HepG2 (cell line): ENCODE results near the gene MROH2A. TPM values are rescaled to one million over a fixed set of nuclear protein-coding genes. Genes with fewer than 3 reads are reported as not detected.
"Not testable (repeated sequence)": the region's sequence is repeated elsewhere in the genome, so short reads cannot be mapped to it uniquely, and the experiment has no call there.

ENCODE experiments used
- ATAC-seq: fragments of 200-7000 bp; cut with Tn5 transposase; 3 replicates; pipeline ENCODE4 v1.9.1; 2020; ENCODE audit warnings: mild to moderate bottlenecking, moderate library complexity
- BruUV-seq: library from RNA; stranded (reverse); fragments of 400-500 nt; replicated peaks from 2 replicates; lab custom pipeline; 2021; lab: Mats Ljungman, UMichigan
- CTCF ChIA-PET: fragments of 300-600 bp; formaldehyde crosslinking; extraction: SDS; loops from one replicate; lab custom pipeline; 2021; ENCODE audit warnings: low total read pairs, inconsistent platforms, low intra/inter-chr PET ratio; lab: Yijun Ruan, JAX
- POLR2A ChIA-PET: fragments of 350-600 bp; sonication (Branson Sonifier 250); formaldehyde crosslinking; loops from one replicate; lab custom pipeline; 2020; ENCODE audit warnings: antibody characterized with exemption, inconsistent platforms; lab: Yijun Ruan, JAX
- DNase-seq: peaks from one replicate; pipeline ENCODE4 v3.0.0-alpha.2; 2015; ENCODE audit warnings: low spot score
- FAIRE-seq: peaks from 3 replicates; lab custom pipeline; 2011; peaks lifted over from hg19 to GRCh38; lab: Jason Lieb, UNC
- H2AFZ ChIP-seq: one replicate; pipeline ENCODE4 v1.6.1; 2011; ENCODE audit warnings: low read length, inconsistent platforms
- H3K27ac ChIP-seq: fragments of 300-600 bp; 3 replicates; pipeline ENCODE4 v1.8.0; 2011; ENCODE audit warnings: mixed run types, mild to moderate bottlenecking, mixed read lengths, low read length, inconsistent platforms; ENCODE audit not compliant: insufficient read depth; ENCODE audit errors: extremely low read length
- H3K27me3 ChIP-seq, 2 experiments: fragments of 200-600 bp in 1 of 2; 2 replicates in 1 of 2; 3 replicates in 1 of 2; pipeline versions ENCODE4 v1.6.0 to v1.8.0; 2011; ENCODE audit warnings: low read length in 2 of 2, mild to moderate bottlenecking in 2 of 2, moderate library complexity in 2 of 2, inconsistent platforms in 1 of 2; ENCODE audit not compliant: insufficient read depth in 2 of 2, control insufficient read depth in 1 of 2
- H3K36me3 ChIP-seq, 2 experiments: fragments of 200-600 bp in 1 of 2; replicated peaks in 1 of 2; 2 replicates in 1 of 2; 3 replicates in 1 of 2; pipeline versions ENCODE4 v1.5.1 to v1.8.0; 2011; ENCODE audit warnings: low read length in 2 of 2, inconsistent platforms in 1 of 2; ENCODE audit not compliant: insufficient read depth in 2 of 2, control insufficient read depth in 1 of 2
- H3K4me1 ChIP-seq: 2 replicates; pipeline ENCODE4 v1.5.1; 2012; ENCODE audit warnings: low read length, inconsistent platforms; ENCODE audit not compliant: insufficient read depth
- H3K4me2 ChIP-seq: 2 replicates; pipeline ENCODE4 v1.6.0; 2011; ENCODE audit warnings: low read depth, low read length, inconsistent platforms
- H3K4me3 ChIP-seq, 3 experiments: fragments of 200-600 bp in 1 of 3; sonication (generic), shearing (Covaris generic) in 1 of 3; replicated peaks in 1 of 3; 2 replicates each; pipeline ENCODE4 v1.5.1; 2011 to 2016; ENCODE audit warnings: low read length in 3 of 3, inconsistent platforms in 2 of 3, low read depth in 2 of 3, mild to moderate bottlenecking in 2 of 3, control low read depth in 1 of 3, mixed read lengths in 1 of 3; ENCODE audit not compliant: insufficient read depth in 1 of 3
- H3K79me2 ChIP-seq: one replicate; pipeline ENCODE4 v1.6.1; 2011; ENCODE audit warnings: low read length, inconsistent platforms; ENCODE audit not compliant: insufficient read depth
- H3K9ac ChIP-seq: 2 replicates; pipeline ENCODE4 v1.6.0; 2011; ENCODE audit warnings: mild to moderate bottlenecking, low read depth, low read length, inconsistent platforms; ENCODE audit not compliant: insufficient read depth
- H3K9me3 ChIP-seq: 2 replicates; pipeline ENCODE4 v1.5.1; 2012; ENCODE audit warnings: mild to moderate bottlenecking, low read length
- H4K20me1 ChIP-seq: 2 replicates; pipeline ENCODE4 v1.6.0; 2011; ENCODE audit warnings: inconsistent platforms, mild to moderate bottlenecking, low read length, moderate library complexity; ENCODE audit not compliant: insufficient read depth
- CBX5 ChIP-seq: sonication (generic); formaldehyde crosslinking; IDR thresholded peaks from 2 replicates; pipeline ENCODE4 v1.4.0; 2020; ENCODE audit warnings: missing genetic modification reagents, borderline replicate concordance
- WGBS: methylation state at CpG from one replicate; pipeline ENCODE4 v1.1.6; 2017; ENCODE audit warnings: low lambda C conversion rate; 5-methylcytosine and 5-hydroxymethylcytosine counted together
- in situ Hi-C: cut with HindIII; loops from 2 replicates; pipeline ENCODE4 v1.10.0; 2017; ENCODE audit warnings: low pct_unique_long_range_greater_than_20kb; ENCODE audit not compliant: extremely low pct_ligation_motif_present
- intact Hi-C: fragments of 100-400 bp; cut with micrococcal nuclease; formaldehyde crosslinking; loops from one replicate; pipeline ENCODE4 v1.10.0; 2022; ENCODE audit not compliant: unreplicated experiment
- polyA plus RNA-seq, 8 experiments: library from polyadenylated mRNA; depleted of rRNA in 3 of 8; stranded (reverse) in 7 of 8; unstranded in 1 of 8; fragments of >200 nt; fragmentation: Illumina TruSeq in 4 of 8; extraction: Trizol in 4 of 8; gene quantifications; 2 replicates each; pipeline versions ENCODE4 v1.2.1 to v1.2.3, GENCODE V29; 2011 to 2016; ENCODE audit warnings: low read depth in 4 of 8, missing spikeins in 1 of 8, mixed read lengths in 1 of 8; ENCODE audit not compliant: insufficient read depth in 1 of 8
- total RNA-seq, 5 experiments: library from RNA; depleted of rRNA; stranded (reverse); fragments of >200 nt; fragmentation: Illumina TruSeq; extraction: Trizol; gene quantifications; 2 replicates each; pipeline ENCODE4 v1.2.3, GENCODE V29; 2016; ENCODE audit warnings: low read depth in 1 of 5
- TF ChIP-seq, protein P1 (sequence below): sonication (generic); formaldehyde crosslinking; IDR thresholded peaks from 2 replicates; pipeline ENCODE4 v1.5.1; 2020; ENCODE audit warnings: mild to moderate bottlenecking, missing genetic modification reagents

Gene MROH2A
- total and polyA plus RNA-seq, 2 of the 13 experiments (the other 11 are each of a cell fraction or from before 2014, with no cell fraction given) = 0.03 to 0.04 TPM

DNA sequence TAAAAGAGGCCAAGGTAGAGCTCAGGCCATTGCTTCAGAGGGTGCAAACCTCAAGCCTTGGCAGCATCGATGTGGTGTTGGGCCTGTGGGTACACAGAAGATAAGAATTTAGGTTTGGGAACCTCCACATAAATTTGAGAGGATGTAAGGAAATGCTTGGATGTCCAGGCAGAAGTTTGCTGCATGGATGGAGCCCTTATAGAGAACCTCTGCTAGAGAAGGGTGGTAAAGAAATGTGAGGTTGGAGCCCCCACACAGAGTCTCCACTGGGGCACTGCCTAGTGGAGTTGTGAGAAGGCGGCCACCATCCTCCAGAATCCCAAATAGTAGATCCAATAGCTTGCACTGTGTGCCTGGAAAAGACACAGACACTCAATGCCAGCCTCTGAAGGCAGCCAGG is 27.4 kb upstream of the MROH2A start:
- H3K9me3 ChIP-seq = peaks cover 30% of the 10 kb centered on the region
- BruUV-seq, H3K79me2 ChIP-seq, ATAC-seq, H4K20me1 ChIP-seq, H3K9ac ChIP-seq, H2AFZ ChIP-seq, H3K36me3 ChIP-seq, POLR2A ChIA-PET, intact Hi-C loops, DNase-seq, CTCF ChIA-PET, H3K27ac ChIP-seq, H3K4me2 ChIP-seq, in situ Hi-C loops, FAIRE-seq, H3K4me3 ChIP-seq: not testable (repeated sequence)
- peaks cover 4 to 91% of the 10 kb centered on the region in 2 experiments; a peak in 4 of 5 replicates for H3K27me3 ChIP-seq
- TF ChIP-seq, protein P1, sequence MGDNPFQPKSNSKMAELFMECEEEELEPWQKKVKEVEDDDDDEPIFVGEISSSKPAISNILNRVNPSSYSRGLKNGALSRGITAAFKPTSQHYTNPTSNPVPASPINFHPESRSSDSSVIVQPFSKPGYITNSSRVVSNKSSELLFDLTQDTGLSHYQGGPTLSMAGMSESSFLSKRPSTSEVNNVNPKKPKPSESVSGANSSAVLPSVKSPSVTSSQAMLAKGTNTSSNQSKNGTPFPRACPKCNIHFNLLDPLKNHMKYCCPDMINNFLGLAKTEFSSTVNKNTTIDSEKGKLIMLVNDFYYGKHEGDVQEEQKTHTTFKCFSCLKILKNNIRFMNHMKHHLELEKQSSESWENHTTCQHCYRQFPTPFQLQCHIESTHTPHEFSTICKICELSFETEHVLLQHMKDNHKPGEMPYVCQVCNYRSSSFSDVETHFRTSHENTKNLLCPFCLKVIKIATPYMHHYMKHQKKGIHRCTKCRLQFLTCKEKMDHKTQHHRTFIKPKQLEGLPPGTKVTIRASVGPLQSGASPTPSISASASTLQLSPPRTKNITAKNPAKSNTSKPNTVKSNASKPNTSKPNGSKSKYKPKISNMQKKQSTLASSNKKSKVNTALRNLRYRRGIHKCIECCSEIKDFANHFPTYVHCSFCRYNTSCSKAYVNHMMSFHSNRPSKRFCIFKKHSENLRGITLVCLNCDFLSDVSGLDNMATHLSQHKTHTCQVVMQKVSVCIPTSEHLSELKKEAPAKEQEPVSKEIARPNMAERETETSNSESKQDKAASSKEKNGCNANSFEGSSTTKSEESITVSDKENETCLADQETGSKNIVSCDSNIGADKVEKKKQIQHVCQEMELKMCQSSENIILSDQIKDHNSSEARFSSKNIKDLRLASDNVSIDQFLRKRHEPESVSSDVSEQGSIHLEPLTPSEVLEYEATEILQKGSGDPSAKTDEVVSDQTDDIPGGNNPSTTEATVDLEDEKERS (CRISPR knock-in tag) = 0 out of 2 replicates have a peak, but pooled peaks have one; percentile 62
- 0 out of 2 replicates have a peak, but pooled peaks have one; percentile 32 for TF ChIP-seq CBX5
- H3K4me1 ChIP-seq = peaks cover 13% of the 10 kb centered on the region
- WGBS = 68% methylated on average over 2 of the region's 2 CpGs

DNA sequence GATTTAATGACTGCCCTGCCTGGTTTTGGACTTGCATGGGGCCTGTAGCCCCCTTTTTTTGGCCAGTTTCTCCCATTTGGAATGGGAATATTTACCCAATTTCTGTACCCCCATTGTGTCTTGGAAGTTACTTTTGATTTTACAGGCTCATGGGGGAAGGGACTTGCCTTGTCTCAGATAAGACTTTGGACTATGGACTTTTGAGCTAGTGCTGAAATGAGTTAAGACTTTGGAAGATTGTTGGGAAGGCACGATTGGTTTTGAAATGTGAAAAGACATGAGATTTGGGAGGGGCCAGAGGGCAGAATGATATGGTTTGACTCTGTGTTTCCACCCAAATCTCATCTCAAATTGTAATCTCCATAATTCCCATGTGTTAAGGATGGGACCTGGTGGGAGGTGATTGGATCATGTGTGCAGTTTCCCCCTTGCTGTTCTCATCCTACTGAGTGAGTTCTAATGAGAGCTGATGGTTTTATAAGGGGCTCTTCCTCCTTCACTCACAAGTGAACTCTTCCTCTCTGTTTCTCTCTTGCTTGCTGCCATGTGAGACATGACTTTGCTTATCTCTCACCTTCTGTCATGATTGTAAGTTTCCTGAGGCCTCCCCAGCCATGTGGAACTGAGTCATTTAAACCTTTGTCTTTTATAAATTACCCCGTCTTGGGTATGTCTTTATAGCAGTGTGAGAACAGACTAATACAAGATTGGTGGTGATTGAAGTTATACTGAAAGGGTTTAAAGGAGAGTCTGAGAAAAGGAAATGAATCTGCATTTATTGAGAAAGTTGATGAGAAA is 26.7 kb upstream of the MROH2A start:
- ATAC-seq, H3K79me2 ChIP-seq, H3K4me3 ChIP-seq, H4K20me1 ChIP-seq, H2AFZ ChIP-seq, BruUV-seq, intact Hi-C loops, FAIRE-seq, CTCF ChIA-PET, POLR2A ChIA-PET, H3K4me2 ChIP-seq, H3K36me3 ChIP-seq, DNase-seq, in situ Hi-C loops, H3K9ac ChIP-seq, H3K27ac ChIP-seq: not testable (repeated sequence)
- Histone ChIP-seq H3K4me1 (peaks cover 13% of the 10 kb centered on the region), H3K9me3 (peaks cover 30% of the 10 kb centered on the region), H3K27me3 (peaks cover 4 to 87% of the 10 kb centered on the region in 2 experiments; a peak in 4 of 5 replicates)
- WGBS = 61% methylated on average over 2 of the region's 2 CpGs
